Esophagus muscularis mucosa (tissue), 4 donors: Measurements from ENCODE around the gene DBN1. TPM values are rescaled to one million over a fixed set of nuclear protein-coding genes. Genes with fewer than 3 reads are reported as not detected.

Experiments used
- DNase-seq: peaks from one replicate; pipeline ENCODE4 v3.0.0-alpha.2; 2017; ENCODE audit errors: extremely low spot score
- H3K27ac ChIP-seq, 4 donors: fragments of 200-600 bp; sonication (generic); replicated peaks in 1 of 4; 1 replicate in 3 of 4; 2 replicates in 1 of 4; pipeline ENCODE4 v1.5.1; 2016 to 2019; ENCODE audit warnings: mild to moderate bottlenecking in 1 of 4
- H3K27me3 ChIP-seq, 4 donors: fragments of 200-600 bp; sonication (generic); one replicate each; pipeline versions ENCODE4 v1.5.1 to v1.6.0; 2016 to 2019
- H3K36me3 ChIP-seq, 4 donors: fragments of 200-600 bp; sonication (generic); one replicate each; pipeline ENCODE4 v1.5.1; 2016 to 2019
- H3K4me1 ChIP-seq, 4 donors: fragments of 200-600 bp; sonication (generic); one replicate each; pipeline ENCODE4 v1.5.1; 2016 to 2019
- H3K4me3 ChIP-seq, 4 donors: fragments of 200-600 bp; sonication (generic); 1 replicate in 2 of 4; 2 replicates in 2 of 4; pipeline ENCODE4 v1.5.1; 2016 to 2019; ENCODE audit warnings: mild to moderate bottlenecking in 4 of 4, moderate library complexity in 1 of 4
- H3K9me3 ChIP-seq, 4 donors: fragments of 200-600 bp; sonication (generic); 1 replicate in 3 of 4; 2 replicates in 1 of 4; pipeline ENCODE4 v1.5.1; 2016 to 2019
- EP300 ChIP-seq: sonication (generic); formaldehyde crosslinking; IDR thresholded peaks from one replicate; pipeline ENCODE4 v1.6.1; 2017; ENCODE audit warnings: antibody characterized with exemption
- POLR2A ChIP-seq: fragments of 450-650 bp; IDR thresholded peaks from one replicate; pipeline ENCODE4 v1.6.1; 2017; ENCODE audit warnings: antibody characterized with exemption, moderate library complexity, mild to moderate bottlenecking, low read depth
- POLR2AphosphoS5 ChIP-seq, 2 donors: sonication (generic); formaldehyde crosslinking; IDR thresholded peaks; one replicate each; pipeline ENCODE4 v1.6.1; 2017; ENCODE audit warnings: antibody characterized with exemption in 2 of 2
- WGBS: methylation state at CpG from one replicate; pipeline ENCODE4 v1.1.5; 2018; 5-methylcytosine and 5-hydroxymethylcytosine counted together
- intact Hi-C: fragments of 100-400 bp; cut with DNase I; formaldehyde crosslinking; loops from one replicate; pipeline ENCODE4 v1.15.1; 2023
- total RNA-seq, 4 donors: library from RNA; depleted of rRNA; stranded (reverse); fragments of >200 nt; gene quantifications; one replicate each; pipeline versions ENCODE4 v1.1.0 to v1.2.1, GENCODE V29; 2016
- TF ChIP-seq, protein P1 (sequence below), 3 experiments: fragments of 200-600 bp in 2 of 3; fragments of 450-650 bp in 1 of 3; sonication (generic) in 2 of 3; IDR thresholded peaks; one replicate each; pipeline ENCODE4 v1.5.1; 2017 to 2019; ENCODE audit warnings: antibody characterized with exemption in 3 of 3, mild to moderate bottlenecking in 2 of 3, moderate library complexity in 1 of 3

Gene DBN1
- total RNA-seq, 4 donors from 2014 or later = 92.2 to 160 (median 130) TPM

GRCh38 chr5:177430140-177430951 lies 43.1 kb downstream of the DBN1 start:
- intact Hi-C loops = no loop called here
- H3K36me3 ChIP-seq = peaks cover 35 to 58% (median 50%) of the 10 kb centered on the region in 4 donors
- no peak for TF ChIP-seq POLR2A
- TF ChIP-seq, protein P1, sequence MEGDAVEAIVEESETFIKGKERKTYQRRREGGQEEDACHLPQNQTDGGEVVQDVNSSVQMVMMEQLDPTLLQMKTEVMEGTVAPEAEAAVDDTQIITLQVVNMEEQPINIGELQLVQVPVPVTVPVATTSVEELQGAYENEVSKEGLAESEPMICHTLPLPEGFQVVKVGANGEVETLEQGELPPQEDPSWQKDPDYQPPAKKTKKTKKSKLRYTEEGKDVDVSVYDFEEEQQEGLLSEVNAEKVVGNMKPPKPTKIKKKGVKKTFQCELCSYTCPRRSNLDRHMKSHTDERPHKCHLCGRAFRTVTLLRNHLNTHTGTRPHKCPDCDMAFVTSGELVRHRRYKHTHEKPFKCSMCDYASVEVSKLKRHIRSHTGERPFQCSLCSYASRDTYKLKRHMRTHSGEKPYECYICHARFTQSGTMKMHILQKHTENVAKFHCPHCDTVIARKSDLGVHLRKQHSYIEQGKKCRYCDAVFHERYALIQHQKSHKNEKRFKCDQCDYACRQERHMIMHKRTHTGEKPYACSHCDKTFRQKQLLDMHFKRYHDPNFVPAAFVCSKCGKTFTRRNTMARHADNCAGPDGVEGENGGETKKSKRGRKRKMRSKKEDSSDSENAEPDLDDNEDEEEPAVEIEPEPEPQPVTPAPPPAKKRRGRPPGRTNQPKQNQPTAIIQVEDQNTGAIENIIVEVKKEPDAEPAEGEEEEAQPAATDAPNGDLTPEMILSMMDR (IDR thresholded peaks at IDR 0.05) = no peak
- TF ChIP-seq EP300 = no peak
- no peak for TF ChIP-seq POLR2AphosphoS5 (IDR thresholded peaks at IDR 0.05)
- peaks cover 43 to 63% (median 60%) of the 10 kb centered on the region in 4 donors for H3K4me1 ChIP-seq
- H3K9me3 ChIP-seq = no peaks in the 10 kb centered on the region
- no peak overlapping the region for H3K4me3 ChIP-seq
- no peak overlapping the region for H3K27ac ChIP-seq
- 85% methylated on average over 21 of the region's 26 CpGs for WGBS
- no peaks in the 10 kb centered on the region for H3K27me3 ChIP-seq
- DNase-seq = no peak

- no peak for DNase-seq
- H3K4me3 ChIP-seq = no peak overlapping the region
- H3K27me3 ChIP-seq = no peaks in the 10 kb centered on the region
- H3K36me3 ChIP-seq = peaks cover 26 to 49% (median 41%) of the 10 kb centered on the region in 4 donors
- H3K27ac ChIP-seq = peak overlapping the region in 1 of 4 donors; percentile 44
- intact Hi-C loops = no loop called here
- 77% methylated on average over 6 of the region's 6 CpGs for WGBS
- H3K4me1 ChIP-seq = peaks cover 45 to 67% (median 62%) of the 10 kb centered on the region in 4 donors
- no peaks in the 10 kb centered on the region for H3K9me3 ChIP-seq
- TF ChIP-seq, protein P1 (IDR thresholded peaks at IDR 0.05) = no peak
- TF ChIP-seq POLR2A = no peak
- no peak for TF ChIP-seq EP300
- TF ChIP-seq POLR2AphosphoS5 (IDR thresholded peaks at IDR 0.05) = peak in 1 of 2 donors; percentile 16
These were observed 44.0 kb downstream of the DBN1 start for GRCh38 chr5:177429248-177430040.

DNA sequence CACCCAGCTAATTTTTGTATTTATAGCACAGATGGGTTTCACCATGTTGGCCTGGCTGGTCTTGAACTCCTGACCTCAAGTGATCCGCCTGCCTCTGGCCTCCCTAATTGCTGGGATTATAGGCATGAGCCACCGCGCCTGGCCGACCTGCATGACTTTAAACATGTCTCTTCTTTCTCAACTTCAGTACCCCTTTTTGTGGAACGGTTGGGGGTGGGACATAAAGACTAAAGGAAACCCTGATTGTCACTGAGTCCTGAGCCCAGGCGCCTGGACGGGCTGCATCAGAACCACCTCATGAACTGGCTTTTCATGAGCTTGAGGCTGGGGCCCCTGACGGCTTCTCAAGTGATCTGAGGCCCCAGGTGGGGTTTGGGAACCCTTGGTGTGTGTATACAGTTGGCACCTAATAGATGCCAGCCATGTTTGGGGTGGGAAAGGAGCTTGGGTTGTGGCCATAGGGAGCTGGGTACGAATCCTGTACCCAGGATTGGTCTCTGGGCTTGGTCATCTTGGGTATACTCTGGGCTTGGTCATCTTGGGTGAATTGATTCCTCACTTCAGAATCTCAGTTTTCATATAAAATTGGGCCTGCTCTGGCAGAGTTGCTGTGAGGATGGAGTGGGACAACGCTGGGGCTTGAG lies 44.7 kb downstream of the DBN1 start:
- Histone ChIP-seq H3K4me1 (peaks cover 45 to 67% (median 62%) of the 10 kb centered on the region in 4 donors), H3K4me3 (peak overlapping the region in 1 of 4 donors; percentile 84), H3K36me3 (peaks cover 19 to 42% (median 33%) of the 10 kb centered on the region in 4 donors), H3K9me3 (no peaks in the 10 kb centered on the region), H3K27ac (peak overlapping the region in 2 of 4 donors; percentile 43 to 44), H3K27me3 (no peaks in the 10 kb centered on the region)
- WGBS = 85% methylated on average over 9 of the region's 10 CpGs
- intact Hi-C loops = no loop called here
- no peak for DNase-seq
- TF ChIP-seq, protein P1 (IDR thresholded peaks at IDR 0.05) = no peak
- no peak for TF ChIP-seq EP300
- no peak for TF ChIP-seq POLR2AphosphoS5 (IDR thresholded peaks at IDR 0.05)
- TF ChIP-seq POLR2A = no peak

DNA sequence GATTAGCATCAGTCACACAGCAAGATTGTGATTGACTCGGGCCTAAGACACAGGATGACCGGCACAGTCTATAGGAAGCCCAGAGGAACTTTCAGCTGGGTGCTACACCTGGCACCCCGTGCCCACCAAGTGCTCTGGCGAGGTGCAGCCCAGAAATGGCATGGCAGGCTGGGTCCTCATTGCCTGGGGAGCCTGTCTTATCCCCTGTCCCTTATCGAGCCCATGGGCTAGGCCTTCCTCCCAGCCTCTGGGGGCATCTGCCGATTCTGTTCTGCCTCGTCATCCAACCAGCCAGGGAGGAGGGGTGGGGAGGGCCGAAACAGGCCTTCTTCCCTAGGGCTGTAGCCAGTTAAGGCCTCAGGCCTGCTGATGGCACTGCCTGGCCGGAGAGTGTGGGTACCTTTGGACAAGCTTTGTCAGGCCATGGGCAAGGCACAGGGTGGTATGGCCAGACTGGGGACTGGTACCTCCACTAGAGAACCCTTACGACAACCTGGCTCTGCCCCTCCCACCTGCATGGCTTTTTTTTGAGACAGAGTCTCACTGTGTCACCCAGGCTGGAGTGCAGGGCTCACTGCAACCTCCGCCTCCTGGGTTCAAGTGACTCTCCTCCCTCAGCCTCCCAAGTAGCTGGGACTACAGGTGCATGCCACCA lies 45.4 kb downstream of the DBN1 start:
- WGBS = 72% methylated on average over 4 of the region's 11 CpGs
- no peaks in the 10 kb centered on the region for H3K27me3 ChIP-seq
- H3K27ac ChIP-seq = peak overlapping the region; percentile 20 to 95 (median 88)
- H3K9me3 ChIP-seq = no peaks in the 10 kb centered on the region
- peak overlapping the region; percentile 74 to 94 (median 85) for H3K4me3 ChIP-seq
- no peak for DNase-seq
- TF ChIP-seq, protein P1 (IDR thresholded peaks at IDR 0.05) = no peak
- TF ChIP-seq POLR2AphosphoS5 (IDR thresholded peaks at IDR 0.05) (no peak), POLR2A (no peak), EP300 (no peak)
- intact Hi-C loops = loop anchor here (2.0 kb wide), 2 partner anchors 27 to 73 kb away; no protein-coding TSS in a partner anchor
- peaks cover 45 to 67% (median 62%) of the 10 kb centered on the region in 4 donors for H3K4me1 ChIP-seq
- H3K36me3 ChIP-seq = peaks cover 13 to 35% (median 27%) of the 10 kb centered on the region in 4 donors
